H1 (cell line): ENCODE data around the gene SLC30A2. TPM values are rescaled to one million over a fixed set of nuclear protein-coding genes. Genes with fewer than 3 reads are reported as not detected.

Experiments
- CTCF ChIA-PET: fragments of 300-600 bp; sonication (Branson Sonifier 250); formaldehyde crosslinking; loops from one replicate; lab custom pipeline; 2021; ENCODE audit not compliant: partially characterized antibody; lab: Charles Lee
- POLR2A ChIA-PET: fragments of 300-600 bp; sonication (Branson Sonifier 250); formaldehyde crosslinking; loops from one replicate; lab custom pipeline; 2021; ENCODE audit warnings: inconsistent platforms; ENCODE audit not compliant: partially characterized antibody; lab: Charles Lee
- DNase-seq, 2 experiments: peaks; one replicate each; pipeline versions ENCODE4 v3.0.0 to v3.0.0-alpha.2; 2010 to 2022; ENCODE audit warnings: low spot score in 2 of 2, low read depth in 1 of 2, mixed read lengths in 1 of 2
- FAIRE-seq: peaks from 2 replicates; lab custom pipeline; 2011; peaks lifted over from hg19 to GRCh38; lab: Jason Lieb, UNC
- H2AFZ ChIP-seq: 2 replicates; pipeline ENCODE4 v1.8.1; 2012; ENCODE audit warnings: low read length, inconsistent platforms
- H2AK5ac ChIP-seq: 2 replicates; pipeline ENCODE4 v1.6.1; 2013; ENCODE audit warnings: low read depth, low read length
- H2BK120ac ChIP-seq: replicated peaks from 2 replicates; pipeline ENCODE3; 2013; ENCODE audit warnings: low read depth, low read length, inconsistent platforms
- H2BK12ac ChIP-seq: 2 replicates; pipeline ENCODE4 v1.6.1; 2013; ENCODE audit warnings: low read depth, low read length
- H2BK15ac ChIP-seq: 2 replicates; pipeline ENCODE4 v1.6.1; 2013; ENCODE audit warnings: low read length
- H2BK20ac ChIP-seq: 2 replicates; pipeline ENCODE4 v1.6.1; 2013; ENCODE audit warnings: low read length
- H2BK5ac ChIP-seq: 2 replicates; pipeline ENCODE4 v1.6.1; 2013; ENCODE audit warnings: low read depth, low read length
- H3K14ac ChIP-seq: 2 replicates; pipeline ENCODE4 v1.6.1; 2013; ENCODE audit warnings: inconsistent platforms; ENCODE audit not compliant: insufficient read length
- H3K18ac ChIP-seq: 2 replicates; pipeline ENCODE4 v1.6.1; 2013; ENCODE audit warnings: low read length; ENCODE audit errors: extremely low read depth
- H3K23ac ChIP-seq: 2 replicates; pipeline ENCODE4 v1.6.1; 2013; ENCODE audit warnings: inconsistent platforms; ENCODE audit not compliant: insufficient read length
- H3K23me2 ChIP-seq: 2 replicates; pipeline ENCODE4 v1.6.1; 2013; ENCODE audit warnings: low read depth, low read length
- H3K27ac ChIP-seq: 2 replicates; pipeline ENCODE4 v1.6.1; 2011; ENCODE audit warnings: low read depth, low read length, inconsistent platforms
- H3K27me3 ChIP-seq, 4 experiments: replicated peaks in 1 of 4; 1 replicate in 1 of 4; 2 replicates in 3 of 4; pipeline versions ENCODE4 v1.6.1 to v1.8.1; 2011 to 2013; ENCODE audit warnings: low read length in 3 of 4, mild to moderate bottlenecking in 3 of 4, inconsistent platforms in 2 of 4, mixed read lengths in 2 of 4, moderate library complexity in 1 of 4; ENCODE audit not compliant: control insufficient read depth in 3 of 4, insufficient read depth in 3 of 4; ENCODE audit errors: extremely low read depth in 1 of 4
- H3K36me3 ChIP-seq, 4 experiments: 2 replicates each; pipeline versions ENCODE4 v1.6.1 to v1.8.1; 2011 to 2013; ENCODE audit warnings: mild to moderate bottlenecking in 4 of 4, low read length in 3 of 4, moderate library complexity in 2 of 4, control low read depth in 1 of 4, inconsistent platforms in 1 of 4; ENCODE audit not compliant: insufficient read depth in 4 of 4, control insufficient read depth in 2 of 4
- H3K4ac ChIP-seq: replicated peaks from 2 replicates; pipeline ENCODE3; 2013; ENCODE audit warnings: low read length, low read depth, mixed read lengths, inconsistent platforms; ENCODE audit not compliant: insufficient read length
- H3K4me1 ChIP-seq, 4 experiments: replicated peaks in 1 of 4; 1 replicate in 1 of 4; 2 replicates in 3 of 4; pipeline versions ENCODE4 v1.6.1 to v1.8.1; 2011 to 2013; ENCODE audit warnings: low read length in 3 of 4, inconsistent platforms in 2 of 4, mixed read lengths in 1 of 4; ENCODE audit not compliant: insufficient read depth in 4 of 4, control insufficient read depth in 3 of 4
- H3K4me2 ChIP-seq, 2 experiments: 2 replicates each; pipeline versions ENCODE4 v1.6.1 to v1.8.1; 2011 to 2013; ENCODE audit warnings: low read depth in 2 of 2, low read length in 2 of 2, control low read depth in 1 of 2, inconsistent platforms in 1 of 2, mild to moderate bottlenecking in 1 of 2; ENCODE audit not compliant: insufficient read depth in 1 of 2
- H3K4me3 ChIP-seq, 4 experiments: fragments of 200-600, 300-600 bp in 1 of 4; sonication (generic), shearing (Covaris generic), sonication (Bioruptor Twin) in 1 of 4; 2 replicates each; pipeline versions ENCODE4 v1.5.1 to v1.8.1; 2011 to 2016; ENCODE audit warnings: low read length in 4 of 4, low read depth in 3 of 4, control low read depth in 2 of 4, inconsistent platforms in 2 of 4, mild to moderate bottlenecking in 2 of 4, mixed read lengths in 1 of 4, moderate library complexity in 1 of 4; ENCODE audit not compliant: insufficient read depth in 2 of 4; ENCODE audit errors: extremely low read depth in 1 of 4
- H3K56ac ChIP-seq: replicated peaks from 2 replicates; pipeline ENCODE3; 2013; ENCODE audit warnings: low read depth, mild to moderate bottlenecking, mixed read lengths, low read length, inconsistent platforms; ENCODE audit not compliant: insufficient read length
- H3K79me1 ChIP-seq: 2 replicates; pipeline ENCODE4 v1.6.1; 2013; ENCODE audit warnings: low read depth, low read length, control low read depth
- H3K79me2 ChIP-seq, 2 experiments: 2 replicates each; pipeline versions ENCODE4 v1.6.1 to v1.8.1; 2012 to 2013; ENCODE audit warnings: low read length in 2 of 2, mild to moderate bottlenecking in 2 of 2, inconsistent platforms in 1 of 2; ENCODE audit not compliant: insufficient read depth in 2 of 2, control insufficient read depth in 1 of 2
- H3K9ac ChIP-seq, 4 experiments: replicated peaks in 1 of 4; 1 replicate in 1 of 4; 2 replicates in 3 of 4; pipeline versions ENCODE4 v1.6.1 to v1.8.1; 2011 to 2013; ENCODE audit warnings: low read depth in 3 of 4, low read length in 3 of 4, control low read depth in 2 of 4, mild to moderate bottlenecking in 2 of 4, moderate library complexity in 2 of 4, inconsistent platforms in 1 of 4; ENCODE audit errors: extremely low read depth in 1 of 4
- H3K9me3 ChIP-seq, 2 experiments: 2 replicates each; pipeline versions ENCODE4 v1.6.1 to v1.8.1; 2012 to 2013; ENCODE audit warnings: mild to moderate bottlenecking in 2 of 2, moderate library complexity in 2 of 2, control low read depth in 1 of 2, inconsistent platforms in 1 of 2, low read depth in 1 of 2, low read length in 1 of 2, mixed read lengths in 1 of 2; ENCODE audit not compliant: insufficient read depth in 2 of 2
- H4K20me1 ChIP-seq, 2 experiments: replicated peaks in 1 of 2; 2 replicates each; pipeline versions ENCODE3 to v1.8.1; 2011 to 2013; ENCODE audit warnings: inconsistent platforms in 2 of 2, low read length in 2 of 2, mild to moderate bottlenecking in 1 of 2; ENCODE audit not compliant: insufficient read depth in 2 of 2, control insufficient read depth in 1 of 2
- H4K5ac ChIP-seq: 2 replicates; pipeline ENCODE4 v1.6.1; 2013; ENCODE audit warnings: low read length, low read depth, mixed read lengths, inconsistent platforms; ENCODE audit not compliant: insufficient read length
- H4K8ac ChIP-seq: 2 replicates; pipeline ENCODE4 v1.8.0; 2013; ENCODE audit warnings: mild to moderate bottlenecking, moderate library complexity, low read length, inconsistent platforms; ENCODE audit not compliant: insufficient read depth; ENCODE audit errors: extremely low read depth
- H4K91ac ChIP-seq: replicated peaks from 2 replicates; pipeline ENCODE3; 2013; ENCODE audit warnings: low read length, mixed read lengths, inconsistent platforms; ENCODE audit not compliant: insufficient read length
- BACH1 ChIP-seq: IDR thresholded peaks from 2 replicates; pipeline ENCODE4 v1.6.1; 2012; ENCODE audit warnings: low read length, improper control_type of control experiment
- BCL11A ChIP-seq, 2 experiments: IDR thresholded peaks; one replicate each; pipeline ENCODE4 v1.6.1; 2011; ENCODE audit warnings: low read depth in 2 of 2, low read length in 2 of 2, mild to moderate bottlenecking in 2 of 2
- BRCA1 ChIP-seq: IDR thresholded peaks from 2 replicates; pipeline ENCODE4 v1.6.1; 2012; ENCODE audit warnings: low read depth, low read length, improper control_type of control experiment
- CTCF ChIP-seq, 3 experiments: IDR thresholded peaks; 1 replicate in 2 of 3; 2 replicates in 1 of 3; pipeline versions ENCODE4 v1.5.1 to v1.6.1; 2011; ENCODE audit warnings: low read length in 3 of 3, mild to moderate bottlenecking in 3 of 3, inconsistent platforms in 2 of 3, low read depth in 1 of 3, moderate library complexity in 1 of 3; ENCODE audit not compliant: insufficient read depth in 1 of 3; ENCODE audit errors: control extremely low read depth in 1 of 3
- KDM1A ChIP-seq: fragments of 200-600, 300-600 bp; sonication (generic); IDR thresholded peaks from 2 replicates; pipeline ENCODE4 v1.7.1; 2016; ENCODE audit warnings: mild to moderate bottlenecking, low read length, borderline replicate concordance
- POU5F1 ChIP-seq: IDR thresholded peaks from 2 replicates; pipeline ENCODE4 v1.6.1; 2011; ENCODE audit warnings: low read depth, mild to moderate bottlenecking, low read length, moderate library complexity
- SIN3A ChIP-seq, 2 experiments: IDR thresholded peaks in 1 of 2; conservative IDR thresholded peaks in 1 of 2; 2 replicates each; pipeline ENCODE4 v1.6.1; 2011 to 2012; ENCODE audit warnings: low read length in 2 of 2, improper control_type of control experiment in 1 of 2, low read depth in 1 of 2, mild to moderate bottlenecking in 1 of 2
- SP4 ChIP-seq: IDR thresholded peaks from 2 replicates; pipeline ENCODE4 v1.6.1; 2012; ENCODE audit warnings: low read length, inconsistent platforms
- WGBS, 2 experiments: shearing (Covaris generic) in 1 of 2; methylation state at CpG; one replicate each; pipeline versions ENCODE4 v1.1.6 to v1.1.7; 2013 to 2015; ENCODE audit warnings: low lambda C conversion rate in 2 of 2, mixed read lengths in 2 of 2, inconsistent platforms in 1 of 2, low coverage in 1 of 2, missing lambda C conversion rate in 1 of 2; ENCODE audit not compliant: insufficient replicate concordance in 2 of 2, insufficient coverage in 1 of 2, insufficient read length in 1 of 2; ENCODE audit errors: extremely low coverage in 1 of 2, missing lambda C conversion rate in 1 of 2; 5-methylcytosine and 5-hydroxymethylcytosine counted together
- polyA plus RNA-seq, 7 experiments: library from polyadenylated mRNA; depleted of rRNA in 3 of 7; stranded (reverse) in 5 of 7; unstranded in 2 of 7; fragments of >200 nt in 5 of 7; fragments of 200-250 nt in 2 of 7; gene quantifications; 1 replicate in 5 of 7; 2 replicates in 1 of 7; 4 replicates in 1 of 7; pipeline versions ENCODE4 v1.2.1 to v1.2.3, GENCODE V29; 2011 to 2013; ENCODE audit warnings: missing spikeins in 2 of 7, mixed read lengths in 2 of 7
- total RNA-seq: library from RNA; stranded (reverse); fragmentation: NEBNext Ultra II Directional; extraction: Animal tissue kit (Norgen Biotek cat#: 25700); gene quantifications from 2 replicates; pipeline ENCODE4 v1.2.1, GENCODE V29; 2021
- TF ChIP-seq, protein P1 (sequence below): IDR thresholded peaks from 2 replicates; pipeline ENCODE4 v1.6.1; 2012; ENCODE audit warnings: inconsistent platforms

SLC30A2 gene
- total and polyA plus RNA-seq, 2 of the 8 experiments (the other 6 are each of a cell fraction or from before 2014, with no cell fraction given): 0.19 to 0.76 TPM

GRCh38 chr1:26060832-26061574, 15.1 kb upstream of the SLC30A2 start:
- Histone ChIP-seq H2AFZ (no peak overlapping the region), H2BK15ac (no peak overlapping the region), H2BK12ac (no peak overlapping the region), H2BK20ac (no peak overlapping the region), H3K23me2 (no peaks in the 10 kb centered on the region), H4K5ac (no peak overlapping the region), H3K79me2 (no peaks in the 10 kb centered on the region), H3K4me1 (no peaks in the 10 kb centered on the region), H3K23ac (no peak overlapping the region), H3K79me1 (no peaks in the 10 kb centered on the region), H3K27ac (no peak overlapping the region), H3K4ac (no peak overlapping the region), H3K36me3 (no peaks in the 10 kb centered on the region), H3K14ac (no peak overlapping the region)
- no peak for DNase-seq
- POLR2A ChIA-PET: no interaction called here
- WGBS, 2 experiments: 94% methylated on average over 12 of the region's 12 CpGs; no CpG with 5 or more reads in 1 of the 2 experiments
- TF ChIP-seq SP4: no peak
- TF ChIP-seq, protein P1, sequence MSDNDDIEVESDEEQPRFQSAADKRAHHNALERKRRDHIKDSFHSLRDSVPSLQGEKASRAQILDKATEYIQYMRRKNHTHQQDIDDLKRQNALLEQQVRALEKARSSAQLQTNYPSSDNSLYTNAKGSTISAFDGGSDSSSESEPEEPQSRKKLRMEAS: no peak
- no peak for TF ChIP-seq BRCA1
- TF ChIP-seq BACH1: no peak
- TF ChIP-seq POU5F1: no peak
- no peak for TF ChIP-seq BCL11A (IDR thresholded peaks at IDR 0.05; ENCODE audit: low read depth in 2 of 2, low read length in 2 of 2)
- TF ChIP-seq KDM1A: no peak
- TF ChIP-seq CTCF (IDR thresholded peaks at IDR 0.05; ENCODE audit: control extremely low read depth in 1 of 3, insufficient read depth in 1 of 3, low read depth in 1 of 3, low read length in 3 of 3): no peak
- TF ChIP-seq SIN3A (conservative IDR thresholded peaks at IDR 0.05 in 1 of 2, IDR thresholded peaks at IDR 0.05 in 1 of 2; ENCODE audit: low read depth in 1 of 2, low read length in 2 of 2): no peak
- TF ChIP-seq, all 59 proteins: peak for 0
- no peak overlapping the region for H3K4me3 ChIP-seq
- no peaks in the 10 kb centered on the region for H3K9me3 ChIP-seq
- no peak overlapping the region for H3K9ac ChIP-seq
- H3K56ac ChIP-seq: no peak overlapping the region
- H3K4me2 ChIP-seq: no peak overlapping the region
- FAIRE-seq: no peak
- H2AK5ac ChIP-seq: no peak overlapping the region; the same call in 1 of the 2 replicates
- H3K27me3 ChIP-seq: peaks cover 0 to 2% (median 0%) of the 10 kb centered on the region in 4 experiments; a peak in 2 of 7 replicates
- H4K8ac ChIP-seq: peak overlapping the region; percentile 41; the same call in 1 of the 2 replicates
- H2BK120ac ChIP-seq: no peak overlapping the region
- CTCF ChIA-PET: interaction anchor here (0.8 to 3.2 kb wide), 5 partner anchors 11 to 84 kb away, joined by 3 to 11 read pairs (median 9); no protein-coding TSS in a partner anchor
- H4K91ac ChIP-seq: no peak overlapping the region
- no peak overlapping the region for H3K18ac ChIP-seq
- no peak overlapping the region for H2BK5ac ChIP-seq
- H4K20me1 ChIP-seq: no peaks in the 10 kb centered on the region
